ENCODE results near the gene EVI5. TPM values are rescaled to one million over a fixed set of nuclear protein-coding genes. Genes with fewer than 3 reads are reported as not detected.

EVI5 gene
- polyA plus RNA-seq, 1 experiment: 28.5 TPM

GRCh38 chr1:92797961-92798360, 13.1 kb upstream of the EVI5 start:
- Histone ChIP-seq H3K27ac (ENCODE audit: low read depth, low read length) (peak overlapping the region; percentile 85), H3K4me3 (ENCODE audit: low read depth, low read length) (no peak overlapping the region), H3K27me3 (ENCODE audit: control insufficient read depth, insufficient read depth, low read length) (no peaks in the 10 kb centered on the region), H3K9me3 (ENCODE audit: control insufficient read depth, insufficient read depth, low read length) (peaks cover 4% of the 10 kb centered on the region; the same call in 1 of the 2 replicates)
- ChIA-PET CTCF (interaction anchor here (1.1 kb wide), 1 partner anchor 500 kb away, joined by 3 read pairs; the partner anchor contains the start of gene GLMN), POLR2A (interaction anchor here (1.0 to 2.5 kb wide), 3 partner anchors 9 to 34 kb away, joined by 3 to 9 read pairs (median 8); partner anchors contain the start of genes EVI5 and RPL5)
- peak; percentile 59 for DNase-seq (ENCODE audit: low read depth, low spot score)
- TF ChIP-seq CTCF (IDR thresholded peaks at IDR 0.05; ENCODE audit: low read depth, low read length): no peak

GRCh38 chr1:92797297-92797696, 12.4 kb upstream of the EVI5 start:
- no peak overlapping the region for H3K27ac ChIP-seq (ENCODE audit: low read depth, low read length)
- no peak overlapping the region for H3K4me3 ChIP-seq (ENCODE audit: low read depth, low read length)
- H3K27me3 ChIP-seq (ENCODE audit: control insufficient read depth, insufficient read depth, low read length): no peaks in the 10 kb centered on the region
- no peak for TF ChIP-seq CTCF (IDR thresholded peaks at IDR 0.05; ENCODE audit: low read depth, low read length)
- ChIA-PET POLR2A (interaction anchor here (1.0 to 2.5 kb wide), 3 partner anchors 8 to 35 kb away, joined by 3 to 9 read pairs (median 8); partner anchors contain the start of genes EVI5 and RPL5), CTCF (no interaction called here)
- H3K9me3 ChIP-seq (ENCODE audit: control insufficient read depth, insufficient read depth, low read length): peaks cover 4% of the 10 kb centered on the region; the same call in 1 of the 2 replicates
- DNase-seq (ENCODE audit: low read depth, low spot score): no peak

- TF ChIP-seq CTCF (IDR thresholded peaks at IDR 0.05; ENCODE audit: low read depth, low read length): no peak
- H3K27me3 ChIP-seq (ENCODE audit: control insufficient read depth, insufficient read depth, low read length): no peaks in the 10 kb centered on the region
- POLR2A ChIA-PET: interaction anchor here (0.5 to 1.0 kb wide), 2 partner anchors 9 to 210 kb away, joined by 4 to 5 read pairs; no protein-coding TSS in a partner anchor
- CTCF ChIA-PET: interaction anchor here (0.7 to 2.6 kb wide), 2 partner anchors 37 to 46 kb away, joined by 6 to 8 read pairs; partner anchors contain the start of gene RPL5
- no peak overlapping the region for H3K4me3 ChIP-seq (ENCODE audit: low read depth, low read length)
- peak overlapping the region; percentile 21 for H3K27ac ChIP-seq (ENCODE audit: low read depth, low read length)
- peaks cover 4% of the 10 kb centered on the region; the same call in 1 of the 2 replicates for H3K9me3 ChIP-seq (ENCODE audit: control insufficient read depth, insufficient read depth, low read length)
- DNase-seq (ENCODE audit: low read depth, low spot score): no peak
These were observed 10.3 kb upstream of the EVI5 start for GRCh38 chr1:92795166-92795565.

GRCh38 chr1:92792340-92792782, 7.5 kb upstream of the EVI5 start:
- H3K27me3 ChIP-seq (ENCODE audit: control insufficient read depth, insufficient read depth, low read length): no peaks in the 10 kb centered on the region
- no peak for DNase-seq (ENCODE audit: low read depth, low spot score)
- no peak for TF ChIP-seq CTCF (IDR thresholded peaks at IDR 0.05; ENCODE audit: low read depth, low read length)
- no peak overlapping the region for H3K27ac ChIP-seq (ENCODE audit: low read depth, low read length)
- no peak overlapping the region for H3K4me3 ChIP-seq (ENCODE audit: low read depth, low read length)
- ChIA-PET CTCF (no interaction called here), POLR2A (no interaction called here)
- H3K9me3 ChIP-seq (ENCODE audit: control insufficient read depth, insufficient read depth, low read length): peaks cover 4% of the 10 kb centered on the region; the same call in 1 of the 2 replicates

- ChIA-PET POLR2A (interaction anchor here (0.6 kb wide), 1 partner anchor 43 kb away, joined by 5 read pairs; no protein-coding TSS in a partner anchor), CTCF (interaction anchor here (0.7 to 1.9 kb wide), 2 partner anchors 38 to 43 kb away, joined by 3 to 9 read pairs; no protein-coding TSS in a partner anchor)
- DNase-seq (ENCODE audit: low read depth, low spot score): no peak
- Histone ChIP-seq H3K4me3 (ENCODE audit: low read depth, low read length) (no peak overlapping the region), H3K9me3 (ENCODE audit: control insufficient read depth, insufficient read depth, low read length) (peaks cover 4% of the 10 kb centered on the region; the same call in 1 of the 2 replicates), H3K27me3 (ENCODE audit: control insufficient read depth, insufficient read depth, low read length) (no peaks in the 10 kb centered on the region), H3K27ac (ENCODE audit: low read depth, low read length) (no peak overlapping the region)
- TF ChIP-seq CTCF (IDR thresholded peaks at IDR 0.05; ENCODE audit: low read depth, low read length): no peak
These were observed 6.7 kb upstream of the EVI5 start for GRCh38 chr1:92791487-92792066.
